ENCODE measurements around the gene EEF2KMT. TPM values are rescaled to one million over a fixed set of nuclear protein-coding genes. Genes with fewer than 3 reads are reported as not detected.

EEF2KMT gene
- total RNA-seq, 1 experiment from 2014 or later, result 25.8 TPM

Other genes starting within 250 kb of the EEF2KMT start
- 18.8 and 22.8 TPM in 2 replicates for gene PPL, start 160.6 kb downstream of the EEF2KMT start, total RNA-seq (2014; rRNA removed)
- not detected in 2 replicates for gene SEC14L5, start 139.5 kb downstream of the EEF2KMT start, total RNA-seq (2014; rRNA removed)
- gene NAGPA, start 63.9 kb downstream of the EEF2KMT start, total RNA-seq (2014; rRNA removed), result 26.2 and 42.9 TPM in 2 replicates
- gene C16orf89, start 31.8 kb downstream of the EEF2KMT start, total RNA-seq (2014; rRNA removed), result not detected in 2 replicates
- 22.9 and 29.7 TPM in 2 replicates for gene ALG1, start 26.0 kb downstream of the EEF2KMT start, total RNA-seq (2014; rRNA removed)